HEK293 (cell line): Measurements from ENCODE around the gene PPP2R5D.

Source experiments
- CTCF ChIP-seq: fragments of 450-650 bp; formaldehyde crosslinking; IDR thresholded peaks from 2 replicates; pipeline ENCODE4 v1.5.1; 2016; ENCODE audit warnings: missing biosample characterization, missing genetic modification characterization
- ZBTB21 ChIP-seq: fragments of 450-650 bp; formaldehyde crosslinking; IDR thresholded peaks from 2 replicates; pipeline ENCODE4 v1.5.1; 2017; ENCODE audit warnings: missing biosample characterization, missing genetic modification characterization
- ZNF302 ChIP-seq: fragments of 450-650 bp; formaldehyde crosslinking; IDR thresholded peaks from 2 replicates; pipeline ENCODE4 v1.5.1; 2016; ENCODE audit warnings: missing biosample characterization, missing genetic modification characterization, low read depth
- ZNF518A ChIP-seq: fragments of 450-650 bp; formaldehyde crosslinking; conservative IDR thresholded peaks from 2 replicates; pipeline ENCODE4 v1.5.1; 2016; ENCODE audit warnings: low read depth, missing biosample characterization, missing genetic modification characterization
- TF ChIP-seq, protein P1 (sequence below): fragments of 450-650 bp; formaldehyde crosslinking; IDR thresholded peaks from 2 replicates; pipeline ENCODE4 v1.5.1; 2016; ENCODE audit warnings: missing biosample characterization, missing genetic modification characterization

DNA sequence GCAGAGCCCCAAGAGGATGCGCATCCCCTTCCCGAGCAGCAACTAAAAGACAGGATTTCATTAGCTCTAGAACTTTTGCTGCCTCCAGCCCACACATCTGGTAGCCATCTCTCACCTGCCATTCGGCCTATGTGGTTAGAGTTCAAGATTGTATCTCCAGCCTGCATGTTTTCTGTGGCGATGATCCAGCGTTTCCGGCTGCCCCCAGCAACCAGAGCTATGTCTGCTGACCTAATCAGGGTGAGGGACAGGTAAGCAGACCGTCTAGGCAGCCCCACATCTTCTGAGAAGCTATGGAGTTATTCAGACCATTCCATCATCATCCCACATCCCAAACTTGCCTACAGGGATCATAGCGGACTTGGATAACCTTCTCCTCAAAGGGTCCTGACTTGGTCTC, 71.6 kb downstream of the PPP2R5D start:
- TF ChIP-seq ZNF302 (no peak), ZNF518A (tag by site-specific recombination) (no peak), CTCF (tag by site-specific recombination) (no peak), ZBTB21 (tag by site-specific recombination) (no peak)
- TF ChIP-seq, protein P1, sequence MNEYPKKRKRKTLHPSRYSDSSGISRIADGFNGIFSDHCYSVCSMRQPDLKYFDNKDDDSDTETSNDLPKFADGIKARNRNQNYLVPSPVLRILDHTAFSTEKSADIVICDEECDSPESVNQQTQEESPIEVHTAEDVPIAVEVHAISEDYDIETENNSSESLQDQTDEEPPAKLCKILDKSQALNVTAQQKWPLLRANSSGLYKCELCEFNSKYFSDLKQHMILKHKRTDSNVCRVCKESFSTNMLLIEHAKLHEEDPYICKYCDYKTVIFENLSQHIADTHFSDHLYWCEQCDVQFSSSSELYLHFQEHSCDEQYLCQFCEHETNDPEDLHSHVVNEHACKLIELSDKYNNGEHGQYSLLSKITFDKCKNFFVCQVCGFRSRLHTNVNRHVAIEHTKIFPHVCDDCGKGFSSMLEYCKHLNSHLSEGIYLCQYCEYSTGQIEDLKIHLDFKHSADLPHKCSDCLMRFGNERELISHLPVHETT (tag by site-specific recombination), result no peak
